HG03039 (cell line): ENCODE data around the gene SLC25A10.

Source experiments
- ATAC-seq: cut with Tn5 transposase; IDR thresholded peaks from one replicate; pipeline ENCODE4 v1.9.1; 2021; ENCODE audit warnings: mild to moderate bottlenecking, moderate library complexity; ENCODE audit not compliant: unreplicated experiment

The SLC25A10 gene

GRCh38 chr17:81741594-81742452 is 29.7 kb downstream of the SLC25A10 start:
- no peak for ATAC-seq
